ENCODE results near the gene PPP4R4. TPM values are rescaled to one million over a fixed set of nuclear protein-coding genes. Genes with fewer than 3 reads are reported as not detected.

PPP4R4 gene
- total RNA-seq, 1 donor from 2014 or later: 14.0 TPM

- DNase-seq (ENCODE audit: low read depth) (no peak), FAIRE-seq (no peak)
- Histone ChIP-seq H3K36me3 (ENCODE audit: control insufficient read depth, insufficient read depth, low read length) (peaks cover 1% of the 10 kb centered on the region), H3K27me3 (ENCODE audit: control insufficient read depth, insufficient read depth, low read length) (no peaks in the 10 kb centered on the region), H3K4me3 (ENCODE audit: low read depth, low read length) (no peak overlapping the region)
- no peak for TF ChIP-seq CTCF (IDR thresholded peaks at IDR 0.05; ENCODE audit: insufficient read depth, low read length, severe bottlenecking)
Observed at GRCh38 chr14:94224040-94224439, 49.9 kb downstream of the PPP4R4 start.

- Histone ChIP-seq H3K27me3 (ENCODE audit: control insufficient read depth, insufficient read depth, low read length) (no peaks in the 10 kb centered on the region), H3K36me3 (ENCODE audit: control insufficient read depth, insufficient read depth, low read length) (peaks cover 1% of the 10 kb centered on the region), H3K4me3 (ENCODE audit: low read depth, low read length) (no peak overlapping the region)
- DNase-seq (ENCODE audit: low read depth): no peak
- FAIRE-seq: no peak
- TF ChIP-seq CTCF (IDR thresholded peaks at IDR 0.05; ENCODE audit: insufficient read depth, low read length, severe bottlenecking): no peak
Observed at GRCh38 chr14:94225460-94226378, 51.6 kb downstream of the PPP4R4 start.

- no peak for FAIRE-seq
- no peak for TF ChIP-seq CTCF (IDR thresholded peaks at IDR 0.05; ENCODE audit: insufficient read depth, low read length, severe bottlenecking)
- Histone ChIP-seq H3K4me3 (ENCODE audit: low read depth, low read length) (no peak overlapping the region), H3K27me3 (ENCODE audit: control insufficient read depth, insufficient read depth, low read length) (no peaks in the 10 kb centered on the region), H3K36me3 (ENCODE audit: control insufficient read depth, insufficient read depth, low read length) (peaks cover 1% of the 10 kb centered on the region)
- DNase-seq (ENCODE audit: low read depth): no peak
Observed at GRCh38 chr14:94227029-94227428, 52.9 kb downstream of the PPP4R4 start.

GRCh38 chr14:94237046-94237445 lies 62.9 kb downstream of the PPP4R4 start:
- H3K36me3 ChIP-seq (ENCODE audit: control insufficient read depth, insufficient read depth, low read length): peaks cover 2% of the 10 kb centered on the region
- FAIRE-seq: no peak
- no peaks in the 10 kb centered on the region for H3K27me3 ChIP-seq (ENCODE audit: control insufficient read depth, insufficient read depth, low read length)
- no peak for DNase-seq (ENCODE audit: low read depth)
- H3K4me3 ChIP-seq (ENCODE audit: low read depth, low read length): no peak overlapping the region
- TF ChIP-seq CTCF (IDR thresholded peaks at IDR 0.05; ENCODE audit: insufficient read depth, low read length, severe bottlenecking): no peak

- H3K27me3 ChIP-seq (ENCODE audit: control insufficient read depth, insufficient read depth, low read length): no peaks in the 10 kb centered on the region
- DNase-seq (ENCODE audit: low read depth) (no peak), FAIRE-seq (no peak)
- H3K36me3 ChIP-seq (ENCODE audit: control insufficient read depth, insufficient read depth, low read length): peaks cover 2% of the 10 kb centered on the region
- TF ChIP-seq CTCF (IDR thresholded peaks at IDR 0.05; ENCODE audit: insufficient read depth, low read length, severe bottlenecking): no peak
- no peak overlapping the region for H3K4me3 ChIP-seq (ENCODE audit: low read depth, low read length)
Observed at GRCh38 chr14:94237983-94238382, 63.9 kb downstream of the PPP4R4 start.
